HEK293 (cell line): Measurements from ENCODE around the gene IGSF9.
A peak's percentile ranks its signal among the peaks of the same experiment; 100 is the strongest.

Experiments
- CTCF ChIA-PET: fragments of 350-600 bp; formaldehyde crosslinking; extraction: SDS; loops from one replicate; lab custom pipeline; 2021; ENCODE audit warnings: antibody characterized with exemption; lab: Yijun Ruan, JAX
- POLR2A ChIA-PET: fragments of 300-600 bp; formaldehyde crosslinking; extraction: SDS; loops from one replicate; lab custom pipeline; 2020; ENCODE audit warnings: antibody characterized with exemption, inconsistent platforms; lab: Yijun Ruan, JAX
- H3K27ac ChIP-seq: fragments of 200-500 bp; sonication (Bioruptor generic); 2 replicates; pipeline ENCODE4 v1.5.1; 2014; ENCODE audit warnings: low read depth, low read length, control low read depth, inconsistent platforms; ENCODE audit errors: extremely low read depth
- H3K36me3 ChIP-seq, 2 experiments: fragments of 200-500 bp in 1 of 2; sonication (Bioruptor generic) in 1 of 2; 1 replicate in 1 of 2; 2 replicates in 1 of 2; pipeline ENCODE4 v1.5.1; 2014 to 2017; ENCODE audit warnings: inconsistent platforms in 2 of 2, low read length in 2 of 2; ENCODE audit not compliant: control insufficient read depth in 2 of 2, insufficient read depth in 1 of 2
- H3K4me1 ChIP-seq: fragments of 200-500 bp; sonication (Bioruptor generic); 2 replicates; pipeline ENCODE4 v1.5.1; 2014; ENCODE audit warnings: mild to moderate bottlenecking, low read length, inconsistent platforms; ENCODE audit not compliant: control insufficient read depth, insufficient read depth
- H3K4me3 ChIP-seq: 2 replicates; pipeline ENCODE4 v1.5.1; 2011; ENCODE audit warnings: low read depth, mild to moderate bottlenecking, control low read depth, low read length, moderate library complexity
- H3K9me3 ChIP-seq: fragments of 200-500 bp; sonication (Bioruptor generic); 2 replicates; pipeline ENCODE4 v1.5.1; 2014; ENCODE audit warnings: low read depth, low read length, inconsistent platforms; ENCODE audit not compliant: control insufficient read depth, insufficient read depth
- BCL11A ChIP-seq: fragments of 450-650 bp; formaldehyde crosslinking; IDR thresholded peaks from 2 replicates; pipeline ENCODE4 v1.5.1; 2016; ENCODE audit warnings: low read depth, missing biosample characterization, missing genetic modification characterization
- CTCF ChIP-seq: fragments of 450-650 bp; formaldehyde crosslinking; IDR thresholded peaks from 2 replicates; pipeline ENCODE4 v1.5.1; 2016; ENCODE audit warnings: missing biosample characterization, missing genetic modification characterization
- KLF17 ChIP-seq: fragments of 450-650 bp; formaldehyde crosslinking; IDR thresholded peaks from 2 replicates; pipeline ENCODE4 v1.5.1; 2016; ENCODE audit warnings: missing biosample characterization, missing genetic modification characterization
- KLF9 ChIP-seq: fragments of 450-650 bp; formaldehyde crosslinking; IDR thresholded peaks from 2 replicates; pipeline ENCODE4 v1.5.1; 2016; ENCODE audit warnings: missing biosample characterization, missing genetic modification characterization, low read depth
- SCRT1 ChIP-seq: fragments of 450-650 bp; formaldehyde crosslinking; IDR thresholded peaks from 2 replicates; pipeline ENCODE4 v1.5.1; 2016; ENCODE audit warnings: missing biosample characterization, missing genetic modification characterization, borderline replicate concordance
- SP2 ChIP-seq: fragments of 450-650 bp; formaldehyde crosslinking; IDR thresholded peaks from 2 replicates; pipeline ENCODE4 v1.5.1; 2016; ENCODE audit warnings: missing biosample characterization, missing genetic modification characterization
- ZBTB8A ChIP-seq: fragments of 450-650 bp; formaldehyde crosslinking; IDR thresholded peaks from 2 replicates; pipeline ENCODE4 v1.5.1; 2016; ENCODE audit warnings: missing biosample characterization, missing genetic modification characterization
- ZFP41 ChIP-seq: fragments of 450-650 bp; formaldehyde crosslinking; IDR thresholded peaks from 2 replicates; pipeline ENCODE4 v1.5.1; 2016; ENCODE audit warnings: missing biosample characterization, missing genetic modification characterization, borderline replicate concordance
- ZNF132 ChIP-seq: fragments of 450-650 bp; formaldehyde crosslinking; IDR thresholded peaks from 2 replicates; pipeline ENCODE4 v1.5.1; 2017; ENCODE audit warnings: missing biosample characterization, missing genetic modification characterization, borderline replicate concordance
- ZNF184 ChIP-seq: fragments of 450-650 bp; IDR thresholded peaks from 2 replicates; pipeline ENCODE4 v1.5.1; 2018; ENCODE audit warnings: missing biosample characterization, mild to moderate bottlenecking, missing genetic modification characterization
- ZNF2 ChIP-seq: fragments of 450-650 bp; formaldehyde crosslinking; IDR thresholded peaks from 2 replicates; pipeline ENCODE4 v1.5.1; 2016; ENCODE audit warnings: missing biosample characterization, missing genetic modification characterization
- ZNF211 ChIP-seq: fragments of 450-650 bp; formaldehyde crosslinking; IDR thresholded peaks from 2 replicates; pipeline ENCODE4 v1.5.1; 2016; ENCODE audit warnings: low read depth, missing biosample characterization, missing genetic modification characterization
- ZNF223 ChIP-seq: fragments of 450-650 bp; formaldehyde crosslinking; IDR thresholded peaks from 2 replicates; pipeline ENCODE4 v1.5.1; 2016; ENCODE audit warnings: missing biosample characterization, missing genetic modification characterization
- ZNF23 ChIP-seq: fragments of 450-650 bp; formaldehyde crosslinking; IDR thresholded peaks from 2 replicates; pipeline ENCODE4 v1.5.1; 2016; ENCODE audit warnings: missing biosample characterization, missing genetic modification characterization, borderline replicate concordance
- ZNF629 ChIP-seq: fragments of 450-650 bp; formaldehyde crosslinking; IDR thresholded peaks from 2 replicates; pipeline ENCODE4 v1.5.1; 2017; ENCODE audit warnings: missing biosample characterization, missing genetic modification characterization
- ZNF664 ChIP-seq: fragments of 450-650 bp; formaldehyde crosslinking; IDR thresholded peaks from 2 replicates; pipeline ENCODE4 v1.5.1; 2016; ENCODE audit warnings: missing biosample characterization, missing genetic modification characterization
- ZSCAN30 ChIP-seq: fragments of 450-650 bp; IDR thresholded peaks from 2 replicates; pipeline ENCODE4 v1.5.1; 2018; ENCODE audit warnings: missing biosample characterization, mild to moderate bottlenecking, missing genetic modification characterization, moderate library complexity
- ZSCAN4 ChIP-seq: fragments of 450-650 bp; formaldehyde crosslinking; IDR thresholded peaks from 2 replicates; pipeline ENCODE4 v1.5.1; 2017; ENCODE audit warnings: missing biosample characterization, missing genetic modification characterization
- TF ChIP-seq, protein P1 (sequence below): fragments of 450-650 bp; formaldehyde crosslinking; IDR thresholded peaks from 2 replicates; pipeline ENCODE4 v1.5.1; 2016; ENCODE audit warnings: missing biosample characterization, missing genetic modification characterization
- TF ChIP-seq, protein P2 (sequence below): fragments of 450-650 bp; formaldehyde crosslinking; conservative IDR thresholded peaks from 2 replicates; pipeline ENCODE4 v1.5.1; 2016; ENCODE audit warnings: low read depth, missing biosample characterization, missing genetic modification characterization
- TF ChIP-seq, protein P3 (sequence below): IDR thresholded peaks from 2 replicates; pipeline ENCODE4 v1.6.1; 2011; ENCODE audit warnings: mild to moderate bottlenecking, low read depth, low read length, borderline replicate concordance

The IGSF9 gene

GRCh38 chr1:159917533-159918351 lies 27.7 kb downstream of the IGSF9 start (continued):
- TF ChIP-seq ZSCAN4 (no peak), KLF17 (tag by site-specific recombination) (no peak), SCRT1 (tag by site-specific recombination) (peak; percentile 65; the same call in 1 of the 2 replicates), ZNF23 (no peak), ZSCAN30 (tag by site-specific recombination) (no peak)

DNA sequence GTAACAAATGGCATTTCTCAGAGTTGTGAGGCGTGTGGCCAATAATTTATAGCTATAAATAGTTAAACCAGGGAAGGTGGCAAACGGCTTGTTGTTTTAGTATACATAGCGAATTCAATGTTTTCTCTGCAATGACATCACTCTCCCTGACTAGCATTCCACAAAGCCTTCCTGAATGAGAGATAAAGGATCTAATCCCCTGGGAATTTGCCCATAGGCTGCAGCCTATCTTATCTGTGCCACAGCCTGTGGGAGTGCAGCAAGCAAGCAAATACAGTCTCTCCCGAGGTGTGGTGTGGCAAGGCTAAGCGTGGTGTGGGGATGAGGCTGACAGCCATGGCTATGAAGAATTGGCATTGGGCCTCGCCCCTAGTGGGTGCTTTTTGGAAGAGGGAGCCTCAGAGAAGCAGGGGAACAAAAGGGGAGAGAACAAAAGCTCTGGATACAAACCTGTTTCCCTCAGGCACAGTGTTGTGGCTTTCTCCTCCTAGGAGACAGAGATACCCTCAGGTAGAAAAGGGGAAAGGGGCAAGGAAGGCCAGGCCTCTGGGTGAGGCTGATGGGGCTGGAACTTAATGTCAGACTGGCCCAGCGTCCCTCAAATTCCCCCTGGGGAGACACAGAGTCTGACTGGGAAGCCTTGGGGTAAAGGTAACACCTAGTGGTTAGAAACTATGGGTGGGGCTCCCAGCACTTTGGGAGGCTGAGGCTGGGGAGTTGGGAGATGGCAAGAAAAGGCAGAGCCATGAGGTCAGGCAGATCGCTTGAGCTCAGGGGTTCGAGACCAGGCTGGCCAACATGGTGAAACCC lies 29.0 kb downstream of the IGSF9 start:
- POLR2A ChIA-PET, result interaction anchor here (0.8 to 2.4 kb wide), 6 partner anchors 13 to 91 kb away, joined by 3 to 10 read pairs (median 4); no protein-coding TSS in a partner anchor
- Histone ChIP-seq H3K4me1 (peaks cover 24% of the 10 kb centered on the region), H3K9me3 (no peaks in the 10 kb centered on the region), H3K4me3 (no peak overlapping the region), H3K36me3 (peaks cover 6 to 42% of the 10 kb centered on the region in 2 experiments; a peak in 2 of 3 replicates), H3K27ac (peak overlapping the region; percentile 81)
- CTCF ChIA-PET, result interaction anchor here (0.6 to 3.3 kb wide), 11 partner anchors 8 to 333 kb away, joined by 3 to 8 read pairs (median 5); no protein-coding TSS in a partner anchor
- TF ChIP-seq, protein P1, sequence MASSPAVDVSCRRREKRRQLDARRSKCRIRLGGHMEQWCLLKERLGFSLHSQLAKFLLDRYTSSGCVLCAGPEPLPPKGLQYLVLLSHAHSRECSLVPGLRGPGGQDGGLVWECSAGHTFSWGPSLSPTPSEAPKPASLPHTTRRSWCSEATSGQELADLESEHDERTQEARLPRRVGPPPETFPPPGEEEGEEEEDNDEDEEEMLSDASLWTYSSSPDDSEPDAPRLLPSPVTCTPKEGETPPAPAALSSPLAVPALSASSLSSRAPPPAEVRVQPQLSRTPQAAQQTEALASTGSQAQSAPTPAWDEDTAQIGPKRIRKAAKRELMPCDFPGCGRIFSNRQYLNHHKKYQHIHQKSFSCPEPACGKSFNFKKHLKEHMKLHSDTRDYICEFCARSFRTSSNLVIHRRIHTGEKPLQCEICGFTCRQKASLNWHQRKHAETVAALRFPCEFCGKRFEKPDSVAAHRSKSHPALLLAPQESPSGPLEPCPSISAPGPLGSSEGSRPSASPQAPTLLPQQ (tag by site-specific recombination), result peak; percentile 88
- TF ChIP-seq BCL11A (peak; percentile 90), ZFP41 (tag by site-specific recombination) (no peak), ZNF211 (tag by site-specific recombination) (no peak), ZNF664 (peak; percentile 5; the same call in 1 of the 2 replicates), ZNF184 (tag by site-specific recombination) (peak; percentile 90), ZNF132 (tag by site-specific recombination) (no peak), ZBTB8A (tag by site-specific recombination) (peak; percentile 67), KLF9 (tag by site-specific recombination) (no peak; the same call in 1 of the 2 replicates), ZNF629 (tag by site-specific recombination) (peak; percentile 98), ZNF2 (tag by site-specific recombination) (peak; percentile 97), CTCF (tag by site-specific recombination) (peak; percentile 35; the same call in 1 of the 2 replicates), SP2 (peak; percentile 35), ZNF223 (tag by site-specific recombination) (no peak)
- TF ChIP-seq, protein P2, sequence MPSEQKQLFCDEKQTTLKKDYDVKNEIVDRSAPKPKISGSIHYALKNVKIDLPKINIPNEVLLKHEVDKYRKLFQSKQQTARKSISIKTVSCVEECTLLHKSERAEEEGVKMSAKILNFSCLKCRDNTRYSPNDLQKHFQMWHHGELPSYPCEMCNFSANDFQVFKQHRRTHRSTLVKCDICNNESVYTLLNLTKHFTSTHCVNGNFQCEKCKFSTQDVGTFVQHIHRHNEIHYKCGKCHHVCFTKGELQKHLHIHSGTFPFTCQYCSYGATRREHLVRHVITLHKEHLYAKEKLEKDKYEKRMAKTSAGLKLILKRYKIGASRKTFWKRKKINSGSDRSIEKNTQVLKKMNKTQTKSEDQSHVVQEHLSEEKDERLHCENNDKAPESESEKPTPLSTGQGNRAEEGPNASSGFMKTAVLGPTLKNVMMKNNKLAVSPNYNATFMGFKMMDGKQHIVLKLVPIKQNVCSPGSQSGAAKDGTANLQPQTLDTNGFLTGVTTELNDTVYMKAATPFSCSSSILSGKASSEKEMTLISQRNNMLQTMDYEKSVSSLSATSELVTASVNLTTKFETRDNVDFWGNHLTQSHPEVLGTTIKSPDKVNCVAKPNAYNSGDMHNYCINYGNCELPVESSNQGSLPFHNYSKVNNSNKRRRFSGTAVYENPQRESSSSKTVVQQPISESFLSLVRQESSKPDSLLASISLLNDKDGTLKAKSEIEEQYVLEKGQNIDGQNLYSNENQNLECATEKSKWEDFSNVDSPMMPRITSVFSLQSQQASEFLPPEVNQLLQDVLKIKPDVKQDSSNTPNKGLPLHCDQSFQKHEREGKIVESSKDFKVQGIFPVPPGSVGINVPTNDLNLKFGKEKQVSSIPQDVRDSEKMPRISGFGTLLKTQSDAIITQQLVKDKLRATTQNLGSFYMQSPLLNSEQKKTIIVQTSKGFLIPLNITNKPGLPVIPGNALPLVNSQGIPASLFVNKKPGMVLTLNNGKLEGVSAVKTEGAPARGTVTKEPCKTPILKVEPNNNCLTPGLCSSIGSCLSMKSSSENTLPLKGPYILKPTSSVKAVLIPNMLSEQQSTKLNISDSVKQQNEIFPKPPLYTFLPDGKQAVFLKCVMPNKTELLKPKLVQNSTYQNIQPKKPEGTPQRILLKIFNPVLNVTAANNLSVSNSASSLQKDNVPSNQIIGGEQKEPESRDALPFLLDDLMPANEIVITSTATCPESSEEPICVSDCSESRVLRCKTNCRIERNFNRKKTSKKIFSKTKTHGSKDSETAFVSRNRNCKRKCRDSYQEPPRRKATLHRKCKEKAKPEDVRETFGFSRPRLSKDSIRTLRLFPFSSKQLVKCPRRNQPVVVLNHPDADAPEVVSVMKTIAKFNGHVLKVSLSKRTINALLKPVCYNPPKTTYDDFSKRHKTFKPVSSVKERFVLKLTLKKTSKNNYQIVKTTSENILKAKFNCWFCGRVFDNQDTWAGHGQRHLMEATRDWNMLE (tag by site-specific recombination), result peak; percentile 60
- TF ChIP-seq, protein P3, sequence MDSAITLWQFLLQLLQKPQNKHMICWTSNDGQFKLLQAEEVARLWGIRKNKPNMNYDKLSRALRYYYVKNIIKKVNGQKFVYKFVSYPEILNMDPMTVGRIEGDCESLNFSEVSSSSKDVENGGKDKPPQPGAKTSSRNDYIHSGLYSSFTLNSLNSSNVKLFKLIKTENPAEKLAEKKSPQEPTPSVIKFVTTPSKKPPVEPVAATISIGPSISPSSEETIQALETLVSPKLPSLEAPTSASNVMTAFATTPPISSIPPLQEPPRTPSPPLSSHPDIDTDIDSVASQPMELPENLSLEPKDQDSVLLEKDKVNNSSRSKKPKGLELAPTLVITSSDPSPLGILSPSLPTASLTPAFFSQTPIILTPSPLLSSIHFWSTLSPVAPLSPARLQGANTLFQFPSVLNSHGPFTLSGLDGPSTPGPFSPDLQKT, result no peak
